Spleen (tissue), 11 donors: ENCODE results near the gene DCAF4. TPM values are rescaled to one million over a fixed set of nuclear protein-coding genes. Genes with fewer than 3 reads are reported as not detected.

Source experiments
- DNase-seq: peaks from one replicate; pipeline ENCODE4 v3.0.0-alpha.2; 2020
- H3K27ac ChIP-seq, 8 donors: fragments of 200-600 bp; sonication (generic) in 7 of 8; 1 replicate in 4 of 8; 2 replicates in 4 of 8; pipeline versions ENCODE4 v1.5.0 to v1.8.0; 2016 to 2021; ENCODE audit warnings: inconsistent platforms in 4 of 8, mild to moderate bottlenecking in 4 of 8, moderate library complexity in 1 of 8
- H3K27me3 ChIP-seq, 7 donors: fragments of 200-600 bp; sonication (generic) in 6 of 7; replicated peaks in 1 of 7; 1 replicate in 4 of 7; 2 replicates in 3 of 7; pipeline versions ENCODE4 v1.5.0 to v1.8.0; 2016 to 2021; ENCODE audit warnings: inconsistent platforms in 3 of 7, mild to moderate bottlenecking in 1 of 7
- H3K36me3 ChIP-seq, 6 donors: fragments of 200-600 bp; sonication (generic) in 5 of 6; 1 replicate in 4 of 6; 2 replicates in 2 of 6; pipeline versions ENCODE4 v1.5.0 to v1.8.0; 2016 to 2021; ENCODE audit warnings: inconsistent platforms in 2 of 6
- H3K4me1 ChIP-seq, 6 donors: fragments of 200-600 bp; sonication (generic) in 5 of 6; 1 replicate in 3 of 6; 2 replicates in 3 of 6; pipeline versions ENCODE4 v1.5.0 to v1.8.0; 2016 to 2021; ENCODE audit warnings: inconsistent platforms in 3 of 6
- H3K4me3 ChIP-seq, 8 donors: fragments of 200-600 bp; sonication (generic) in 7 of 8; 1 replicate in 4 of 8; 2 replicates in 4 of 8; pipeline versions ENCODE4 v1.5.0 to v1.8.0; 2016 to 2021; ENCODE audit warnings: inconsistent platforms in 4 of 8, mild to moderate bottlenecking in 4 of 8, moderate library complexity in 2 of 8
- H3K9me3 ChIP-seq, 8 donors: fragments of 200-600 bp; sonication (generic) in 7 of 8; 1 replicate in 4 of 8; 2 replicates in 4 of 8; pipeline versions ENCODE4 v1.5.0 to v1.8.0; 2016 to 2021; ENCODE audit warnings: inconsistent platforms in 4 of 8
- CTCF ChIP-seq, 11 experiments: fragments of 200-600 bp in 7 of 11; fragments of 450-650 bp in 4 of 11; sonication (generic) in 4 of 11; IDR thresholded peaks in 8 of 11; conservative IDR thresholded peaks in 3 of 11; 1 replicate in 7 of 11; 2 replicates in 4 of 11; pipeline versions ENCODE4 v1.4.0 to v1.8.0; 2016 to 2021; ENCODE audit warnings: antibody characterized with exemption in 11 of 11, inconsistent platforms in 4 of 11, mild to moderate bottlenecking in 1 of 11
- POLR2A ChIP-seq, 3 donors: fragments of 450-650 bp; IDR thresholded peaks; one replicate each; pipeline ENCODE4 v1.5.1; 2017; ENCODE audit warnings: antibody characterized with exemption in 3 of 3, mild to moderate bottlenecking in 1 of 3
- POLR2AphosphoS5 ChIP-seq, 3 donors: sonication (generic); formaldehyde crosslinking; IDR thresholded peaks; one replicate each; pipeline ENCODE4 v1.5.1; 2017; ENCODE audit warnings: antibody characterized with exemption in 3 of 3
- whole genome bisulfite sequencing, 5 donors: extraction: QIAGEN DNeasy Blood & Tissue Kit in 3 of 5; methylation state at CpG; one replicate each; pipeline versions ENCODE4 v1.1.5 to v1.1.7; 2013 to 2018; 5-methylcytosine and 5-hydroxymethylcytosine counted together
- intact Hi-C: fragments of 100-400 bp; cut with DNase I; formaldehyde crosslinking; loops from one replicate; pipeline ENCODE4 v1.15.0; 2023; ENCODE audit warnings: low total_unique reads
- polyA plus RNA-seq, 3 donors: library from polyadenylated mRNA; stranded (reverse); fragments of 200-250 nt; gene quantifications; one replicate each; pipeline ENCODE4 v1.2.1, GENCODE V29; 2013
- total RNA-seq, 7 donors: library from RNA; depleted of rRNA in 3 of 7; stranded (reverse); fragments of >200 nt in 3 of 7; fragmentation: NEBNext Ultra II Directional in 4 of 7; extraction: Animal tissue kit (Norgen Biotek cat#: 25700) in 4 of 7; gene quantifications; one replicate each; pipeline versions ENCODE4 v1.1.0 to v1.2.1, GENCODE V29; 2016 to 2021
- donor health status: healthy with polysubstance abuse.
- donor health status: DM: no; HTN: no; CAD: no; lungs with moderate emphysema.
- donor health status: DM: no; HTN: no; CAD: no.
- donor health status: Bipolar disorder and iron deficiency.
- donor health status: healthy.
- donor health status: DM: no; HTN: no; CAD: no.
- donor health status: DM: yes; HTN: yes; CAD: no.

DCAF4 gene
- total and polyA plus RNA-seq, 10 donors = 7.7 to 25.0 (median 12.3) TPM

- peak; percentile 71 for DNase-seq
These were observed 3.2 kb downstream of the DCAF4 start for GRCh38 chr14:72929316-72930080.

GRCh38 chr14:72932893-72933292 lies 6.6 kb downstream of the DCAF4 start:
- DNase-seq = peak; percentile 16
- Histone ChIP-seq H3K4me1 (peaks cover 0 to 5% (median under 1%) of the 10 kb centered on the region in 6 donors), H3K36me3 (peaks cover 0 to 2% (median 1%) of the 10 kb centered on the region in 6 donors), H3K27me3 (no peaks in the 10 kb centered on the region), H3K4me3 (no peak overlapping the region), H3K27ac (no peak overlapping the region), H3K9me3 (no peaks in the 10 kb centered on the region)
- 87 to 98% (median 96%) methylated on average over 7 of the region's 7 CpGs for WGBS, 5 donors
- intact Hi-C loops = no loop called here
- TF ChIP-seq POLR2A (IDR thresholded peaks at IDR 0.05) = no peak
- no peak for TF ChIP-seq POLR2AphosphoS5 (IDR thresholded peaks at IDR 0.05)
- TF ChIP-seq CTCF (IDR thresholded peaks at IDR 0.05 in 8 of 11, conservative IDR thresholded peaks at IDR 0.05 in 3 of 11) = no peak

More at GRCh38 chr14:72929316-72930080, 3.2 kb downstream of the DCAF4 start:
- Histone ChIP-seq H3K27ac (no peak overlapping the region), H3K36me3 (no peaks in the 10 kb centered on the region), H3K4me3 (no peak overlapping the region), H3K27me3 (no peaks in the 10 kb centered on the region), H3K9me3 (no peaks in the 10 kb centered on the region), H3K4me1 (peaks cover 0 to 25% (median 17%) of the 10 kb centered on the region in 6 donors)
- TF ChIP-seq CTCF (IDR thresholded peaks at IDR 0.05 in 8 of 11, conservative IDR thresholded peaks at IDR 0.05 in 3 of 11) = no peak
- no peak for TF ChIP-seq POLR2A (IDR thresholded peaks at IDR 0.05)
- no peak for TF ChIP-seq POLR2AphosphoS5 (IDR thresholded peaks at IDR 0.05)
- intact Hi-C loops = no loop called here
- 95 to 97% (median 95%) methylated on average over 43 of the region's 43 CpGs for WGBS, 5 donors

GRCh38 chr14:72939630-72940029 lies 13.4 kb downstream of the DCAF4 start:
- H3K9me3 ChIP-seq = no peaks in the 10 kb centered on the region
- intact Hi-C loops = no loop called here
- H3K4me1 ChIP-seq = peaks cover 0 to 4% (median 0%) of the 10 kb centered on the region in 6 donors
- no peak overlapping the region for H3K4me3 ChIP-seq
- WGBS, 5 donors = 83 to 91% (median 91%) methylated on average over 8 to 13 of the region's 13 CpGs
- TF ChIP-seq CTCF (IDR thresholded peaks at IDR 0.05 in 8 of 11, conservative IDR thresholded peaks at IDR 0.05 in 3 of 11) (no peak), POLR2A (IDR thresholded peaks at IDR 0.05) (no peak), POLR2AphosphoS5 (IDR thresholded peaks at IDR 0.05) (peak in 1 of 3 donors; percentile 18)
- no peak overlapping the region for H3K27ac ChIP-seq
- H3K36me3 ChIP-seq = peaks cover 0 to 70% (median 56%) of the 10 kb centered on the region in 6 donors
- H3K27me3 ChIP-seq = no peaks in the 10 kb centered on the region
- peak; percentile 56 for DNase-seq

GRCh38 chr14:72941286-72941985 lies 15.2 kb downstream of the DCAF4 start:
- peak; percentile 24 for DNase-seq
- intact Hi-C loops = no loop called here
- Histone ChIP-seq H3K4me1 (peaks cover 0 to 4% (median 0%) of the 10 kb centered on the region in 6 donors), H3K36me3 (peaks cover 0 to 87% (median 59%) of the 10 kb centered on the region in 6 donors), H3K9me3 (no peaks in the 10 kb centered on the region), H3K27ac (no peak overlapping the region), H3K27me3 (no peaks in the 10 kb centered on the region), H3K4me3 (no peak overlapping the region)
- 91 to 93% (median 93%) methylated on average over 12 of the region's 12 CpGs for WGBS, 5 donors
- TF ChIP-seq POLR2A (IDR thresholded peaks at IDR 0.05) (no peak), POLR2AphosphoS5 (IDR thresholded peaks at IDR 0.05) (no peak), CTCF (IDR thresholded peaks at IDR 0.05 in 8 of 11, conservative IDR thresholded peaks at IDR 0.05 in 3 of 11) (no peak)
